ENCODE measurements around the gene CDK12.

DNA sequence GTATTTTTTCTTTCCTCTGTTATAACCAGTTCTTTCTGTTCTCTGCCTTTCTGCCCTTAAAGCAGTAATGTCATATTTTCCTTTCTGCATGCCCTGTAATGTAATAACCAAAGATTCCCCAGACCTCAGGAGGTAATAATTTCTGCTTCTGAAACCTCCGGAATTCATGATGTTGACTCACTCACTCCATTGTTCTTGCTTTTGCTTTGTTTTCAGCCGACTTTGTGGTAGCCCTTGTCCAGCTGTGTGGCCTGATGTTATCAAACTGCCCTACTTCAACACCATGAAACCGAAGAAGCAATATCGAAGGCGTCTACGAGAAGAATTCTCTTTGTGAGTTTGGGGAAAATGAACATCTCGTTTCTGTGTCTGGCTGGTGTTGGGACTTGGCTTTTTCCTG lies 55.9 kb downstream of the CDK12 start:
- TF ChIP-seq, protein P1, sequence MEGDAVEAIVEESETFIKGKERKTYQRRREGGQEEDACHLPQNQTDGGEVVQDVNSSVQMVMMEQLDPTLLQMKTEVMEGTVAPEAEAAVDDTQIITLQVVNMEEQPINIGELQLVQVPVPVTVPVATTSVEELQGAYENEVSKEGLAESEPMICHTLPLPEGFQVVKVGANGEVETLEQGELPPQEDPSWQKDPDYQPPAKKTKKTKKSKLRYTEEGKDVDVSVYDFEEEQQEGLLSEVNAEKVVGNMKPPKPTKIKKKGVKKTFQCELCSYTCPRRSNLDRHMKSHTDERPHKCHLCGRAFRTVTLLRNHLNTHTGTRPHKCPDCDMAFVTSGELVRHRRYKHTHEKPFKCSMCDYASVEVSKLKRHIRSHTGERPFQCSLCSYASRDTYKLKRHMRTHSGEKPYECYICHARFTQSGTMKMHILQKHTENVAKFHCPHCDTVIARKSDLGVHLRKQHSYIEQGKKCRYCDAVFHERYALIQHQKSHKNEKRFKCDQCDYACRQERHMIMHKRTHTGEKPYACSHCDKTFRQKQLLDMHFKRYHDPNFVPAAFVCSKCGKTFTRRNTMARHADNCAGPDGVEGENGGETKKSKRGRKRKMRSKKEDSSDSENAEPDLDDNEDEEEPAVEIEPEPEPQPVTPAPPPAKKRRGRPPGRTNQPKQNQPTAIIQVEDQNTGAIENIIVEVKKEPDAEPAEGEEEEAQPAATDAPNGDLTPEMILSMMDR (IDR thresholded peaks at IDR 0.05; ENCODE audit: poor library complexity): no peak
- TF ChIP-seq EZH2 (IDR thresholded peaks at IDR 0.05; ENCODE audit: borderline replicate concordance) (no peak), EZH2phosphoT487 (IDR thresholded peaks at IDR 0.05; ENCODE audit: low read depth, severe bottlenecking, unreplicated experiment) (no peak)

All from hepatocyte (in vitro differentiated cells).